SU-DHL-6 (cell line): ENCODE results near the gene CEP126.

Experiments used
- H2AFZ ChIP-seq: fragments of 200-600 bp; sonication (generic); 2 replicates; pipeline ENCODE4 v1.6.1; 2014; ENCODE audit warnings: low read depth, mild to moderate bottlenecking, moderate library complexity, mixed read lengths, antibody characterized with exemption, low read length; ENCODE audit not compliant: severe bottlenecking
- H3F3A ChIP-seq: fragments of 200-600 bp; shearing (Covaris generic); 2 replicates; pipeline ENCODE4 v1.6.0; 2016; ENCODE audit warnings: antibody characterized with exemption, mild to moderate bottlenecking; ENCODE audit not compliant: insufficient read depth
- H3K27ac ChIP-seq: fragments of 200-600 bp; sonication (generic); 2 replicates; pipeline ENCODE4 v1.5.1; 2016; ENCODE audit warnings: low read depth, mild to moderate bottlenecking, low read length, moderate library complexity, mixed read lengths
- H3K27me3 ChIP-seq: fragments of 200-600 bp; sonication (generic), shearing (Covaris generic); 2 replicates; pipeline ENCODE4 v1.6.0; 2014; ENCODE audit warnings: mild to moderate bottlenecking, low read length
- H3K36me3 ChIP-seq: fragments of 200-600 bp; sonication (generic); 2 replicates; pipeline ENCODE4 v1.6.1; 2014; ENCODE audit warnings: mild to moderate bottlenecking, low read length, mixed read lengths
- H3K4me2 ChIP-seq: fragments of 300-600, 200-600 bp; shearing (Covaris generic), sonication (generic); 2 replicates; pipeline ENCODE4 v1.6.0; 2014; ENCODE audit warnings: low read length, low read depth, mild to moderate bottlenecking; ENCODE audit not compliant: poor library complexity, severe bottlenecking
- H3K4me3 ChIP-seq: fragments of 200-600 bp; sonication (generic); 2 replicates; pipeline ENCODE4 v1.5.1; 2014; ENCODE audit warnings: antibody characterized with exemption, low read length, mild to moderate bottlenecking, mixed read lengths; ENCODE audit not compliant: insufficient read depth, poor library complexity, severe bottlenecking
- H3K79me2 ChIP-seq: fragments of 200-600 bp; sonication (generic); 2 replicates; pipeline ENCODE4 v1.6.1; 2014; ENCODE audit warnings: mild to moderate bottlenecking, low read length, moderate library complexity; ENCODE audit not compliant: insufficient read depth
- H3K9ac ChIP-seq: fragments of 200-600 bp; sonication (generic); 2 replicates; pipeline ENCODE4 v1.7.0; 2014; ENCODE audit warnings: mild to moderate bottlenecking, low read length
- H3K9me2 ChIP-seq: fragments of 200-600 bp; sonication (generic); replicated peaks from 2 replicates; pipeline ENCODE4 v1.6.1; 2014; ENCODE audit warnings: low read length; ENCODE audit not compliant: insufficient read depth
- H3K9me3 ChIP-seq: fragments of 200-600 bp; sonication (generic); 2 replicates; pipeline ENCODE4 v1.6.1; 2014; ENCODE audit warnings: low read length, mixed read lengths; ENCODE audit not compliant: insufficient read depth
- H4K20me1 ChIP-seq: fragments of 200-600 bp; sonication (generic); 2 replicates; pipeline ENCODE4 v1.6.1; 2014; ENCODE audit warnings: low read depth, mild to moderate bottlenecking, antibody characterized with exemption, low read length, moderate library complexity, mixed read lengths
- CTCF ChIP-seq: fragments of 200-600 bp; sonication (generic); IDR thresholded peaks from one replicate; pipeline ENCODE4 v1.5.1; 2017; ENCODE audit warnings: antibody characterized with exemption, mild to moderate bottlenecking, low read length, moderate library complexity; ENCODE audit not compliant: insufficient read depth, poor library complexity, severe bottlenecking
- EZH2phosphoT487 ChIP-seq: fragments of 200-600 bp; sonication (generic), shearing (Covaris generic); conservative IDR thresholded peaks from 2 replicates; pipeline ENCODE4 v1.6.1; 2018; ENCODE audit warnings: mild to moderate bottlenecking, antibody characterized with exemption, low read length, moderate library complexity, mixed read lengths

CEP126 gene

GRCh38 chr11:101870510-101870909 lies 44.3 kb upstream of the CEP126 start:
- H3K79me2 ChIP-seq, result no peaks in the 10 kb centered on the region
- no peak overlapping the region for H3K4me3 ChIP-seq
- H3K36me3 ChIP-seq, result no peaks in the 10 kb centered on the region
- H3K27me3 ChIP-seq, result no peaks in the 10 kb centered on the region
- TF ChIP-seq CTCF (no peak), EZH2phosphoT487 (no peak)
- H3K9me2 ChIP-seq, result no peaks in the 10 kb centered on the region
- no peaks in the 10 kb centered on the region for H3K9me3 ChIP-seq
- H4K20me1 ChIP-seq, result no peaks in the 10 kb centered on the region
- H3F3A ChIP-seq, result no peaks in the 10 kb centered on the region
- no peak overlapping the region for H2AFZ ChIP-seq
- no peak overlapping the region for H3K9ac ChIP-seq
- H3K27ac ChIP-seq, result no peak overlapping the region
- no peak overlapping the region for H3K4me2 ChIP-seq

- H3K36me3 ChIP-seq, result no peaks in the 10 kb centered on the region
- no peak overlapping the region for H2AFZ ChIP-seq
- H3K27me3 ChIP-seq, result no peaks in the 10 kb centered on the region
- no peak overlapping the region for H3K4me2 ChIP-seq
- H3K79me2 ChIP-seq, result no peaks in the 10 kb centered on the region
- no peak overlapping the region for H3K4me3 ChIP-seq
- H3K9ac ChIP-seq, result no peak overlapping the region
- H3K9me2 ChIP-seq, result no peaks in the 10 kb centered on the region
- H3K27ac ChIP-seq, result no peak overlapping the region
- no peaks in the 10 kb centered on the region for H4K20me1 ChIP-seq
- no peaks in the 10 kb centered on the region for H3K9me3 ChIP-seq
- no peaks in the 10 kb centered on the region for H3F3A ChIP-seq
- TF ChIP-seq EZH2phosphoT487 (no peak), CTCF (no peak)
Observed at GRCh38 chr11:101872171-101872882, 42.5 kb upstream of the CEP126 start.

GRCh38 chr11:101880222-101880621 lies 34.6 kb upstream of the CEP126 start:
- no peaks in the 10 kb centered on the region for H3F3A ChIP-seq
- H3K27me3 ChIP-seq, result no peaks in the 10 kb centered on the region
- H3K79me2 ChIP-seq, result no peaks in the 10 kb centered on the region
- H2AFZ ChIP-seq, result no peak overlapping the region
- no peak overlapping the region for H3K9ac ChIP-seq
- H3K4me3 ChIP-seq, result no peak overlapping the region
- TF ChIP-seq CTCF (peak; percentile 31), EZH2phosphoT487 (no peak)
- no peak overlapping the region for H3K4me2 ChIP-seq
- no peaks in the 10 kb centered on the region for H3K36me3 ChIP-seq
- H4K20me1 ChIP-seq, result no peaks in the 10 kb centered on the region
- H3K9me2 ChIP-seq, result no peaks in the 10 kb centered on the region
- no peaks in the 10 kb centered on the region for H3K9me3 ChIP-seq
- no peak overlapping the region for H3K27ac ChIP-seq
